GM12864 (cell line): ENCODE results near the gene PLD1.

ENCODE experiments used
- DNase-seq: peaks from one replicate; pipeline ENCODE4 v3.0.0-alpha.2; 2011; ENCODE audit warnings: low read depth
- H3K4me3 ChIP-seq: 2 replicates; pipeline ENCODE4 v1.5.1; 2011; ENCODE audit warnings: mild to moderate bottlenecking, low read depth, low read length, control low read depth
- TF ChIP-seq, protein P1 (sequence below): IDR thresholded peaks from 2 replicates; pipeline ENCODE4 v1.5.1; 2011; ENCODE audit warnings: low read depth, mild to moderate bottlenecking, moderate library complexity, low read length, control low read depth, inconsistent platforms; ENCODE audit errors: missing control alignments

Gene PLD1

DNA sequence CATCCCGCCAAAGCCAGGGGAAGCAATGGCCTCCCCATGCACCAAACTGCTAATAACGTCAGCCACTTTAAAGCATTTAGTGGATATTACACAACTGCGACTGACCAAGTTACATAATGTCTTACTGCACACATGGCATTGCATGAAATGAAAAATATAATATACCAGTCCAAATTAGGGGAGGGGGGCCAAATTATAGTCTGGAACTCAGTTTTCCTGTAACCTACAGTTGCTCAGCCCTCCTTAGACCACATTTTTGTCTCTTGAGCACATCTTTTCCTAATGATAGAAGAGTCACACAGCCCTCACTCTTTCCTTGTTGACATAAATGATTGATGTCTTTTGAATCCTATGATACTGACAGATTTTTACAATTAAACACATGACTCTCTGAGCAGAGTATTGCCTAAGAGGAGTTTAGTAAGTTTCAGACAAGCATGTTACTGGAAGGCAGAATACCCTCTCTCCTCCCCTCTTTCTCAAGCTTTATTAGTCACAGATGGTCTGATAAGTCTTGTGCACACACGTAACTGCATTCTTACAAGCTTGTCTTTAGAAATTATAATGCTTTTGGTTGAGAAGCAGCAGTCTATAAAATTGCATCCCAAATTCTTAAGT is 1.1 kb upstream of the PLD1 start:
- DNase-seq, result no peak
- H3K4me3 ChIP-seq, result no peak overlapping the region
- TF ChIP-seq, protein P1, sequence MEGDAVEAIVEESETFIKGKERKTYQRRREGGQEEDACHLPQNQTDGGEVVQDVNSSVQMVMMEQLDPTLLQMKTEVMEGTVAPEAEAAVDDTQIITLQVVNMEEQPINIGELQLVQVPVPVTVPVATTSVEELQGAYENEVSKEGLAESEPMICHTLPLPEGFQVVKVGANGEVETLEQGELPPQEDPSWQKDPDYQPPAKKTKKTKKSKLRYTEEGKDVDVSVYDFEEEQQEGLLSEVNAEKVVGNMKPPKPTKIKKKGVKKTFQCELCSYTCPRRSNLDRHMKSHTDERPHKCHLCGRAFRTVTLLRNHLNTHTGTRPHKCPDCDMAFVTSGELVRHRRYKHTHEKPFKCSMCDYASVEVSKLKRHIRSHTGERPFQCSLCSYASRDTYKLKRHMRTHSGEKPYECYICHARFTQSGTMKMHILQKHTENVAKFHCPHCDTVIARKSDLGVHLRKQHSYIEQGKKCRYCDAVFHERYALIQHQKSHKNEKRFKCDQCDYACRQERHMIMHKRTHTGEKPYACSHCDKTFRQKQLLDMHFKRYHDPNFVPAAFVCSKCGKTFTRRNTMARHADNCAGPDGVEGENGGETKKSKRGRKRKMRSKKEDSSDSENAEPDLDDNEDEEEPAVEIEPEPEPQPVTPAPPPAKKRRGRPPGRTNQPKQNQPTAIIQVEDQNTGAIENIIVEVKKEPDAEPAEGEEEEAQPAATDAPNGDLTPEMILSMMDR, result no peak

DNA sequence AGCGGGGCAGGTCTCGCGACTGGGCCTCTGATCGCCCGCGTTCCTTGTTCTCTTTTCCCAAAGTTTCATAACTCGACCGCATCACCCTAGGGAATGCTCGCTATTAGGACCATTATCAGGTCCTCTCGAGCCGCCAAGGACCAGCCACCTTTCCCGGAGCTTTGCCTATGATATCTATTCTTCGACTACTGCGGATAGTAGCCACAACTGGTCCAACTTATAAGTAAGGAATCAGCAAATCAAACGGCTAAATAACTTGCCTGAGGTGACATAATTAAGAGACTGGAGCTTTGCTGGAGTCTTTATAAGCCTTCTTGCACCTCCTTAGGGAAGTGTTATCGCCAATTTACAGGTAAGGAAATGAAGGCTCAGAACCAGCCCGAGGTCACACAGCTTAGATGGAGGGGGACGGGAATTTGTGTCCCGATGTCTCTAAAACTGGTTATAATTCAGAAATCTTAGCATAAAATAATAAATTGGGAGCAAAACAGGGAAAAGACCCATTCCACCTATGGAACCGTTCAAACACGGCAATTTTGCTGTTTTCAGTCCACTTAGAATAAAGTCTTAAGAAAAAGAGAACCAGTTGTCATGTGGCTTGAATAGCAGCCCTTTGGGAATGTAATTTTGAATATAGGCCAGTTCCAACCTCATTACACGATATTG is 479 bp upstream of the PLD1 start:
- DNase-seq, result no peak

DNA sequence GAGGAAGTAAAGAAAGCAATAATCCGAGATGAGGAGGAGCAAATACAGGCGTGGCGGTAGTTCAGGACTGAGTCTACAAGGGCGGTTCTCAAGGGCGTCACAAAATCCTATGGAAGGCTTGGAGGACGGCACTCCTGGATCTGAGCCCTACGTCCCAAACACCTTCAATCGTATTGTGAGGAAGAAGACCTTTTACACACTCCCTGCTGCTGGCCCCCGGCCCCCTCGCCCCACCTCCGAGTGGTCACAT is 747 bp downstream of the PLD1 start:
- H3K4me3 ChIP-seq, result no peak overlapping the region; the same call in 1 of the 2 replicates
- TF ChIP-seq, protein P1, result no peak
- no peak for DNase-seq

More for the DNA sequence above, 479 bp upstream of the PLD1 start:
- TF ChIP-seq, protein P1, result no peak
- no peak overlapping the region for H3K4me3 ChIP-seq

DNA sequence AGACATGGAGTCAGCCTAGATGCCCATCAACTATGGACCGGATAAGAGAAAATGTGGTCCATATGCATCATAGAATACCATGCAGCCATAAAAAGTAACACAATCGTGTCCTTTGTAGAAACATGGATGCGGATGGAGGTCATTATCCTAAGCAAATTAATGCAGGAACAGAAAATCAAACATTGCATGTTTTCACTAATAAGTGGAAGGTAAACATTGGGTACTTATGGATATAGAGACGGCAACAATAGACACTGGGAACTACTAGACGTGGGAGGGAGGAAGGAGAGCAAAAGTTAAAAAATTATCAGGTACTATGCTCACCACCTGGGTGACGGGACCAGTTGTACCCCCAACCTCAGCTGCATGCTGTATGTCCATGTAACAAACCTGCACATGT is 2.5 kb downstream of the PLD1 start:
- TF ChIP-seq, protein P1, result no peak
- DNase-seq, result no peak
- H3K4me3 ChIP-seq, result no peak overlapping the region

DNA sequence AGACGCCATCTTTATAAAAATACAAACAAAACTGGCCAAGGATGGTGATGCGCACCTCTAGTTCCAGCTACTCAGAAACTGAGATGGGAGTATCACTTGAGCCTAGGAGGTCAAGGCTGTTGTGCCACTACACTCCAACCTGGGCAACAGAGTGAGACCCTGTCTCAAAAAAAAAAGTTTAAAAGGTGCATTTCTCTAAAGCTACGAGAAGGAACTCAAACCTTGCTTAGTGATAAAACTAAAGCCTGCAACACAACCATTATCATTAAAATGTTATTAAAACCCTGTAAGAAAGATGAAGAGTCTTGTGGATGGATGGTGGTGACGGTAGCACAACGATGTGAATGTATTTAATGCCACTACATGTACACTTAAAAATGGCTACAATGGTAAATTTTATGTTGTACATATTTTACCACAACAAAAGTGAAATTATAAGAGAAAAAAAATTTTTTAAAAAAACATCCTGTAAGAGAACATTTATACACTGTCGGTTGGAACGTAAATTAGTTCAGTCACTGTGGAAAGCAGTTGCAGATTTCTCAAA is 3.1 kb downstream of the PLD1 start:
- TF ChIP-seq, protein P1, result no peak
- DNase-seq, result no peak
- H3K4me3 ChIP-seq, result no peak overlapping the region

DNA sequence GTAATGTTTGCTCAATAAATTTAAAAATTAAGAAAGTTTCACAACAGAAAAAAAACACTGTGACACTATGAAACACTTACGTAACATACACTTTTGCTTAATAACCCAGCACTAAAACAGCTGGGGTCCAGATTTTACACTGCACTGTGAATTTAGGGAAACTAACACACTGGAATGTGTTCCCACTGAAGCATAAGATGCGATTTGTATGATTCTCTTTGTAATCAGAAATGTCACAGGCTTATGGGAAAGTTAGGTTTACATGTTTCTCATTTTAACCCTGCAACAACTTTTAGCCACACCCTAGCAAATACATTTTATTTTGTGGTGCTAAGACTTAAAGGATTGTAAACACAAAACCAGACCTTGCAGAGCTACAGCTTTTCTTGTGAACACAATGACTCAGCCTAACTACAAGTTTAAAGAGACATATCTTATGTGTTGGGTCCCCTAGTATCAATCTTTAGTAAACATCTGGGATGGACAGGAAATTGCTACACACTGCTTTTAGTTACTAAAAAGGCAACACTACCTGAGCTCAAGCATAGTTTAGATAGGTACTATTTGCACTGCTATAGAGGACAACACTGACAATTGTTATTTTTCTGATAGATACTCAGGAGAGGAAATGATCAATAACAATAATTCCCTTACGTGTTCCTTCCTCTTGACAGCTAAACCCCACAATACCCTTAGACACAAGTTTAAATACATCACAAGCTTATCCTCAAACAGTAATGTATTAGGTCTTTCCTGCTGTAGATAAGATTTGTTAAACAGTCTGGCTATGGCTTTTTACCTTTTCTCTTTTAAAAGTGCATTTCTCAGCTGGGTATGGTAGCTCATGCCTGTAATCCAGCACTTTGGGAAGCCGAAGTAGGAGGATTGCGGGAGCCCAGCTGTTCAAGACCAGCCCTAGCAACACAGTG is 3.8 kb downstream of the PLD1 start:
- TF ChIP-seq, protein P1, result no peak
- DNase-seq, result no peak
- H3K4me3 ChIP-seq, result no peak overlapping the region
